Measurements from ENCODE around the gene AGPAT4.
"Not testable (repeated sequence)": the region's sequence is repeated elsewhere in the genome, so short reads cannot be mapped to it uniquely, and the experiment has no call there.

AGPAT4 gene

DNA sequence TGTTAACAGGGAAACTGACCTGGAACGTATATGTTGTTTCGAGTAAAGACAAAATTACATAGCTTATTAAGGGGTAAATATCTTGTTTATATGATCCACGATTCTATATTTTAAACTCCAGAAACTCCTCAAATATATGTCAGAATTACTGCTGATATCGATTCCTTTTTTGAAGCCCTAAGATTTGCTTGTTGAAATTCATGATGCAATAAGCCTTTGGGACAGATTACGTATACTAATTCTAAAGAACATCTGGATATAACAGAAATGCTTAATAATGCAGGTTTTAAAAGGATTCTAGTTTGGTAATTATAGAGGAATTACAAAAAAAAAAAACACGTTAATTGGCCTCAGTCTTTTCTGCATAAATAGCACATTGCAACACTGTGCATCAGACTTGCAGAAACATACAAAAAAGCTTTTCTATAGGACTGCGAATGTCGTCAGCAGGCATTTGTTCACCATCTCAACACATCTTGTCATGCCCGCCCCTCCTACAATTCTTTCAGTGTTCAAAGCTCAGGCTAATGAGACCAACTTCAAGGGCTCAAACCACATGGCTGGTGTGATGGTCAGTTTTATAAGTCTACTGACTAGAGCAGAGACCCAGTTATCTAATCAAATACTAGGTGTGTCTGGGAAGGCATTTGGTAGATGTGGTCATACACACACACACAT lies 74.9 kb downstream of the AGPAT4 start:
- FAIRE-seq: no peak

DNA sequence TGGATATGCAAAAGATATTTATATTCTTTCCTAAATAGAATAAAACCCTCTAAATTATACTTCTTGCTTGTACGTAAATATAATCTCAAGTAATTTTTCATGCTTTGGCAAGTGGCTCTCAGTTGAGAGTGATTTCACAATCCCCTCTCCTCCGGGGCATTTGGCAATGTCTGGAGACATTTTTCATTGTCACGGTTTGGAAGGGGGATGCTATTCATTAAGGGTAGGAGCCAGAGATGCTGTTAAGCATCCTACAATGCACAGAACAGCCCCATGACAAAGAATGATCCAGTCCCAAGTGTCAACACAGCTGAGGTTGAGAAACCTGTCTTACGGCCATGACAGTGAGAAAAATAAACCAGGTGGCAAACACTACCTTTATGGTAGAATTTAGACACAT lies 75.7 kb downstream of the AGPAT4 start:
- no peak for FAIRE-seq

DNA sequence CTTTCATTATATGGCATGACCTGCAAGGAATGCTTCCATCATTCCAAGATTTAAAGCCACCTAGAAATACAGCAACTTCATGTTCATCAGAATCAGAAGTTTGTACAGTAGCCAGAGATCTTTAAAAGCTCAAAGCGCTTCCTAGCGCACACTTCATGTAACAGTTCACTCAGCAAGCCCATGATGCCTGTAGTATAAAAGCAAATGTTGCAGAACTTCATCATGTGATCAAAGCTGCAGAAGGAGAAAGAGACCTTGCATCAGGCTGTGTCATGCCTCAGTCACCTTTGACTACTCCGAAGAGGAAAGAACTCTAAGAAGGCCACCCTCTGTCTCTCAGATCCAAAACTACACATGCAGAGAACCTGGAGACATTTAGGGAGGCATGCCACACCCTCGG lies 78.5 kb downstream of the AGPAT4 start:
- no peak for FAIRE-seq

DNA sequence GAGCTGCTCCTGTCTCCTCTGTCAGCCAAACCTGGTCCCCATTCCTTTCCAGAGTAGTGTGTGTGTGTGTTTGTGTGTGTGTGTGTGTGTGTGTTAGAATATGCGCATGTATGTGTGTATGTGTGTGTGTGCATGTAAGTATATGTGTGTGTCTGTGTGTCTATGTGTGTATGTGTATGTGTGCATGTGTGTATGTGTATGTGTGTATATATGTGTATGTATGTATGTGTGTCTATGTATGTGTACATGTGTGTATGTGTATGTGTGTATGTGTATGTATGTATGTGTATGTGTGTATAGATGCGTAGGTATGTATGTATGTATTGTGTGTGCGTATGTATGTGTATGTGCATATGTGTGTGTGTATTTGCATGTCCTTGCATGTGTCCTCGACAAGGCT lies 79.5 kb downstream of the AGPAT4 start:
- no peak for FAIRE-seq

DNA sequence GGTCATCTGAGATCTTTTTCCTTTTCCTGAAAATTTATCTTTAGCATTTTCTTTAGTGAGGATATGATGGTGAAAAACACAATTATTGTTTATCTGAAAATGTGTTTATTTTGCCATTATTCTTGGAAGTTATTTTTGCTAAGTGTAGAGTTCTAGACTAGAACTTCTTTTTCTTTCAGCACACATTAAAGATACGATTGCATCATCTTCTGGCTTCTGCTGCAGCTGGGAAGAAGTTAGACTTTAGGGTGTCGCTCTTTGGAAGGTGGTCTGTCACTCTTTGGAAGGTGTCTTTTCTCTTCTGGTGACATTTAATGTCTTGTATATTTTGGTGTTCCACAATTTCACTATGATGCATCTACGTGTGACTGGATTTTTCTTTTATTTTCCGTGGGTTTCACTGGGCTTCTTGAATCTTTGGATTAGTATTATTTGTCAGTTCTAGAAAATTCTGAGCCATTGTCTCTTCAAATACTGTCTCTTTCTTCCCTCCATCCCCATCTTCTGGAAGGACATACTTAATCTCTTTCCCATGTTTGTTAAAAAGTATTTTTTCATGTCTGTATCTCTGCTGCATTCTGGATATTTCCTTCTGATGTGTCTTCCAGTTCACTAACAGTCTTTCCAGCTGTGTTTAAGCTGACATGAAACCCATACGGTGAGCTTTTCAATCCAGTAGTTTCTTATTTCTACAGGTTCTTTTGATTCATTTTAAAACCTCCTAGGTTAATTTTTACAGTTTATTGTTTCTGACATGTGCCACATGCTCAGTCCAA lies 81.0 kb downstream of the AGPAT4 start:
- FAIRE-seq: no peak

- no peak for FAIRE-seq
Measured at GRCh38 chr6:161191671-161192070, 82.2 kb downstream of the AGPAT4 start.

GRCh38 chr6:161191007-161191406 lies 82.9 kb downstream of the AGPAT4 start:
- FAIRE-seq: no peak

DNA sequence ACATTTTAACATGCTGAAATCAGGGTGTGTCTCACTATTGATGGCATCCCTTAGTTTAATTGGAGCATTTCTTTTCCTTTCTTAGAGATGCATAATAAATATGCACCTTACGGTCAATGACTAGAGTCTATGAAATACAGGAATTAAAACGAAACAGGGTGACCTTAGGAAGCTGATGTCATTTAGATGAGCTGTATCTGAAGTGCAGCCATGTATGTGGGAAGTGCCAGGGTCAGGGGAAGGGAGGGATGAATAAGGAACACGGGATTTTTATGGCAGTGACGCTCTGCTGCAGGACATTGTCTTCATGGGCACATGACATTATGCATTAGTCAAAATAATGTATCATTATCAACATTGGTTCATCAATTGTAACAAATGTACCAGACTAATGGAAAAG lies 84.0 kb downstream of the AGPAT4 start:
- no peak for FAIRE-seq

- FAIRE-seq: no peak
Measured at GRCh38 chr6:161188547-161189465, 85.1 kb downstream of the AGPAT4 start.

DNA sequence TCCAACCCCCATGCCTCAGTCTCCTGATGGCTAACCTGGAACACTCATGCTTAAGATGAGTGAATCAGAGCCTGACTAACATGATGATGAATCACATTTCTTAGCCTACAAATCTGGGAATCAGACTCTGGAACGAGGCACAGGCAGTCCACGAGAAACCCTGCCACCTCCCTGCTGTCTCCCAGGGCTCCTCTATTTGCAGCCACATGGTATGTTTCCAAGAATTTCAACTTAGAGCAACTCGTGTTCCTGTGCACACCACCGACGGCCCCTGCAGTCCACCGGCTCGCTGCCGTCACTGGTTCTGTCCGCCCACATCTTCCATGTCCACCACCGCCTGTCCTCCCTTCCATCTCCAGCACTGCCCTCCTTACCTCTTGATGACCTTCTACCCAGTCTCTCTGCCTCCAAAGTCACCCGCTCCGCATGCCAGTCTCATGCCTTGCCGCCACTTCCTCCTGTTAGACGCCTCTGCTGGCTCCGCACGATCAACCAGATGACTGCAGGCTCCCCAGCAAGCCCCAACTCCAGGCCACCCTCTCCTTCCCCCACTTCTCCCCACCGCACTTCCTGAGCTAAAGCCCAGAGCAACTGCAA lies 87.6 kb downstream of the AGPAT4 start:
- FAIRE-seq: no peak

DNA sequence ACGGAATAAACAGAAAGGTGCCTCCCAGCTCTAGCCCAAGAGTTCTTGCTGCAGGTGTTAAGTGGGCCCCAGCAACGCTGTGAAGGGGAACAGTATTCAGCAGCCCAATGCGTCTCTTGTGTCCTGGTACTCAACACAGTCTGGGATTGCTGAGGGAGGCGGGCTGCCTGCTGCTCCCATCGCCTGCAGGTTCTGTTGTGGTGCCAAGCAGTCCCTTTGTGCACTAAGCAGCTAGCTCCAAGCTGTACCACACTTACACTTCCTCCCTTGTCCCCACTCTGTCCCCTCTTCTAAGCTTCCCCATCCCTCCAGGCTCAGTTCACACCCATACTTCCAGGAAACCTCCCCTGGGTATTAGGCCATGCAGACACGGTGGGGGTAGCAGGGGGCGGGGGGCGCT lies 92.7 kb downstream of the AGPAT4 start:
- no peak for FAIRE-seq

DNA sequence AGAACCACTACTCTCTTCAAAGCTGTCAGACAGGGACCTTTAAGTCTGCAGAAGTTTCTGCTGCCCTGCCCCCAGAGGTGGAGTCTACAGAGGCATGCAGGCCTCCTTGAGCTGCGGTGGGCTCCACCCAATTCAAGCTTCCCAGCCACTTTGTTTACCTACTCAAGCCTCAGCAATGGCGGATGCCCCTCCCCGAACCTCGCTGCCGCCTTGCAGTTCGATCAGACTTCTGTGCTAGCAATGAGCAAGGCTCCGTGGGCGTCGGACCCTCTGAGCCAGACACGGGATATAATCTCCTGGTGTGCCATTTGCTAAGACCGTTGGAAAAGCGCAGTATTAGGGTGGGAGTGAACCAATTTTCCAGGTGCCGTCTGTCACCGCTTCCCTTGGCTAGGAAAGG lies 95.7 kb downstream of the AGPAT4 start:
- not testable (repeated sequence) for FAIRE-seq

DNA sequence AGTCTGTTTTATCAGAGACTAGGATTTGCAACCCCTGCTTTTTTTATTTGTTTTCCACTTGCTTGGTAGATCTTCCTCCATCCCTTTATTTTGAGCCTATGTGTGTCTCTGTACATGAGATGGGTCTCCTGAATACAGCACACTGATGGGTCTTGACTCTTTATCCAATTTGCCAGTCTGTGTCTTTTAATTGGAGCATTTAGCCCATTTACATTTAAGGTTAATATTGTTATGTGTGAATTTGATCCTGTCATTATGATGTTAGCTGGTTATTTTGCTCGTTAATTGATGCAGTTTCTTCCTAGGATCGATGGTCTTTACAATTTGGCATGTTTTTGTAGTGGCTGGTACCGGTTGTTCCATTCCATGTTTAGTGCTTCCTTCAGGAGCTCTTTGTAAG lies 97.4 kb downstream of the AGPAT4 start:
- not testable (repeated sequence) for FAIRE-seq

GRCh38 chr6:161172769-161173168 lies 101.1 kb downstream of the AGPAT4 start:
- FAIRE-seq: not testable (repeated sequence)

DNA sequence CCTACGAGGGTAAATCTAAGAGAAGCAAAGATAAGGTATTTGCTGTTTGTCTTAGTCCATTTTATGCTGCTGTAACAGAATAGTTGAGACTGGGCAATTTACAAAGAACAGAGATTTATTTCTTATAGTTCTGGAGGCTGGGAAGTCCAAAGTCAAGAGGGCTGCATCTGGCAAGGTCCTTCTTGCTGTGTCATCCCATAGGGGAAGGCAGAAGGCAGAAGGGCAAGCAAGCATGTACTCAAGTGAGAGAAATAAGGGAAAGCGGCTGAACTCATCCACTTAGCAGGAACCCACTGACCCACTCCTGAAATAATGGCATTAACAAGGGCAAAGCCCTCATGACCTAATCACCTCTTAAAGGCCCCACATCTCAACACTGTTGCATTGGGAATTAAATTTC lies 102.7 kb downstream of the AGPAT4 start:
- no peak for FAIRE-seq

DNA sequence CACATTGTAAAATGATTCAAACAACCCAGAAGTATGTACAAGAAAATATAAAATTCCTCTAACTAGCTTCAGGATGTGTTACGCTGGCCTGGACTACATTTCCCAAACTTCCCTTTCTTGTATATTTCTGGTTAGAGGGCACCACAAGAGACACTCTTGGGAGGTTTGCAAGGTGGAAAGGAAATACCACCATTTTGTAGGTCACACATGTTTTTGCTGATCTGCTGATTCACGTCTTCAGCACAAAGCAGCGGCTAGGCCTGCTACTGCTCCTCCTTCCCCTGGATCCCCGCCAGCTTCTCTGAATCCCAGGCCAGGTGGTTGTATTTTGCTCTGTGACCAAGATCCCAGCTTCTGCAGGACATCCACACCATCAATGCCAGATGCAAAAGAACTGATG lies 104.2 kb downstream of the AGPAT4 start:
- no peak for FAIRE-seq

DNA sequence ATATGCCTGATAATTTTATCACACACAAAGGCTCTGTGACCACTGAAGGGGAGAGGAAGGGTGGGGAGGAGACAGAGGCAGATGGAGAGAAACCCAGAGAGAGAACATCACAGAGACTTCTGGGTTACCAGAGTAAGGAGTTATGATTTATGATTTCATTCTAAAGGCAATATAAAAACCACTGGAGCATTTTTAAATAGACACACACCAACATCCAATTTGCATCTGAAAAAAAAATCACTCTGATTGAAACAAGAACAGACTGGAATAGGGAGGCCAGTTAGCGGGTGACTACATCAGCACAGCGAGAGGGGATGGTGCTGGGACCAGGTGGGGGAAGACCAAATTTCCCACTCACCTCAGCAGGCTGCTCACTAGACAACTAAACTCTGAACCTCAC lies 104.8 kb downstream of the AGPAT4 start:
- no peak for FAIRE-seq

GRCh38 chr6:161168281-161168891 lies 105.5 kb downstream of the AGPAT4 start:
- FAIRE-seq: no peak

DNA sequence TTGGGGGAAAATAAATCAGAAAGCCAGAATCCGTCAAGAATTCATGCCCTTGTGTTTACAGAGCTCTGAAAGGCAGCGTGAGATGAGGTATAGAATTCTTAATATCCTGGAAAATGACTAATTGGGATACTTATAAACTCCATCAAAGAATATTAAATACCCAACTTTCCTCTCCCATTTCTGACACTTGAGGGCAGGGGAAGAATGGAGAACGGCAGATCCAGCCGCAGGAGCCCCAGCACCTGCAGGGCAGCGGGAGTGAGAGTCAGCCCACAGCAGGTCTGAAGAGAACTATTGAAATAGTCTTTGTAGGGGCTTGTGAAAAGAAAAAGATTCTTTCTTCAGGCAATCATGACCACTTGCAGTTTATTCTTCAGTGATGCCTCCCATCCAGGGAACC lies 107.2 kb downstream of the AGPAT4 start:
- FAIRE-seq: no peak

DNA sequence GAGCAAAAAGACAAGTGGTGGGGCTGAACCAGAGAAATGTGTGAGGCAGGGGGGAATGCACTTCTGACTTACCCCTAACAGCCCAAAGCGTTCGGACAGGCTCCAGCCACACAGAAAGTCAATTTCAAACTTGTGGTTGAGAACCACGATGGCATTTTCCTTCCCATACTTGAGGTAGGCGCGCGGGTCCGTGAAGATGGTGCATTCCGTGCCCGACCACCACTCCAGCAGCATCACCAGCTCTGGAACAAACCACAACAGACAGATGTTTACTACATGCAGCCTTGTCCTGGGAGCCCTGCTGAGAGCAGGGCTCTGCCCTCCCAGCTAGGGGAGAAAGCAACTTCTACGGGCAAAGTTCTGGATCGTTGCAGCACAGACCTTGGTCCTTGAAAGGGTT lies 107.7 kb downstream of the AGPAT4 start:
- FAIRE-seq: no peak

DNA sequence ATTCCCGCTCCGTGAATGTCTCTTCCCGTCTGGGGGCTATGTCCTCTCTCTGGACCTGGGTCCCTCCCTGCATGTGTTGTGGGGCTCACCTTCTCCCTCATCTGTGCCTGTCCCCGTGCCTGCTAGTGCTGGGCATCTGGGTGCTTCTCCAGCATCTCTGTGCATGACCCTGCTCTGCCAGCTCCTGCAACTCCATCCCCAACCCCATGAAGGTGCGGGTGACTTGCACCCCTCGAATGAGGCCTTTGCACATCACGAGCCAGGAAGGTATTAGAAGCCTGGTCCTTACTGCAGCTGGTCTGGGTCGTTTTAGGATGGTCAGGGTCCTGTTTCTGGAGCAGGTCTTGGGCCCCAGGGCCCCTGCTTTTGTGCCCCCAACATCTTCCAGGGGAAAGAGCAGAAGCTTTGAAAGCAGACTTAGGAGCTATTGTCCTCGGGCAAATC lies 109.7 kb downstream of the AGPAT4 start:
- no peak for FAIRE-seq

DNA sequence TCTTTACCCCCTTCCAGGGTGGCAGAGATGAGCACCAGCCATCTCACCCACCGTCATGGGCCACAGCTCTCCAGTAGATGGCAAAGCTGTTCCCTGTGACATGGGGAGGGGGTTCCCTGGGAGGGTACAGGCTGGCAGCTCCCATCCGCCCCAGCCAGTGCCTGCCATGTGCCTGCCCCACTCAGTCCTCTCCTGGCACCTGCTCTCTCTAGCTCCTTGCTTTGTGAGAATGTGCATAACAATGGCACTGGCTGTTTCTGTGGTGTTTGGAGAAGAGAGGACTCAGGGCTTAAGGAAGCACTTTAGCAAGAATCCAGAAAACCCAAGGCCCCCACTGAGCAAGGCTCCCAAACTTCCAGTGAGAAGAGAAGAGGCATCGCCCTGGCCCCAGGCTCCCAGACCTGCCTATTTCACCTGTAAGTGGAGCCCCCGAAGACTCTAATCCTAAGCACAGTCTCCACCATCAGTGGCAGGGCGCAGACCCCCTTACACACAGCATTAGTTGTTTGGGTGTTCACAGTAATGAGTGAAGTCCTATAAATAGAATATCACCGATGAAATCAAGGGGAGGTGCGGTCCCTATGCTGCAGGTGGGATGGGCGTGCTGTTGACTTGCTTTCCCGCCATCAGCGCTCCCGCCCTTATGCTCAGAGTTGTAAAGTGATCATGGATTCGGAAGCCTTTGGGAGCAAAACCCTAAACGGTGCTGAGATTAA lies 110.2 kb downstream of the AGPAT4 start:
- FAIRE-seq: no peak
